ENCODE measurements around the gene ESYT3. TPM values are rescaled to one million over a fixed set of nuclear protein-coding genes. Genes with fewer than 3 reads are reported as not detected.

ESYT3 gene
- total RNA-seq, 2 experiments from 2014 or later, result not detected

DNA sequence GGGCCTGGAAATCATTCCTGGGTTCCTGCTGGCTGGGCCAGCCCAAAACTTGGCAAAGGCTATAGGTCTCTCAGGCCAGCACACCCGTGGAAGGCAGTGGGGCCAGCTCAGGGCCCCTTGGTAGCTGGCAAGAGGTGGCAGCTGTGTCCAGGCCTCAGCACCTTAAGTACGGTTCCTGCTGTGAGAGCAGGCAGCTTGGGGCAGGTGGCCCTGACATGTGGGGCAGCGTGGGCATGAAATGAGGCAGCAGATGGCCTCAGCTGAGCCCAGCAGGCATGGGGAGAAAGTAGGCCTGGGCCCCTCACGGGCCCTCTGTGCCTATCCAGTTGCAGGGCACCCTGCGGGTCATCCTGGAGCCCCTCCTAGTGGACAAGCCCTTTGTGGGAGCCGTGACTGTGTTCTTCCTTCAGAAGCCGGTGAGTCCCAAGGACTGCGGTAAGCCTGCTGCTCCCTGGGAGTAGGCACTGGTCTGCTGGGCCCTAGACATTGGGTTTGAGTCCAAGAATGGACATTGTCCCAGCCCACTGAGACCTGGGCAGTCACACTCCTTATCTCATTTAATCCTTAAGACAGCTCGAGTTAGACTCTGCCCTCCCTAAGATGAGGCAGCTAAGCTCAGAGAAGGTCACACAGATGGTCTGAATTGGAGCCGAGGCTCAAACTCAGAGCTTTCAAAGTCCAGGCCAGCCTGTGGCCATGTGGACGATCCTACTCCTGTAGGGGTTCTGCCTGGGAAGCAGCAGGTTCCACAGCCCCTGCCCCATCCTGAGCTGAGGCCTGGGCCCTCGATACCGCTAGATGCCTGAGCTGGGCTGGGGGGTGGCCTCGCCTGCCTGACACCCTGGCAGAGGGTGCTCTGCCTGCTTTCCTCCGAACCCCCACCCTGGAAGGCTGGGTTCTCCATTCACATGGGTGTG is 25.5 kb downstream of the ESYT3 start:
- TF ChIP-seq, protein P1, sequence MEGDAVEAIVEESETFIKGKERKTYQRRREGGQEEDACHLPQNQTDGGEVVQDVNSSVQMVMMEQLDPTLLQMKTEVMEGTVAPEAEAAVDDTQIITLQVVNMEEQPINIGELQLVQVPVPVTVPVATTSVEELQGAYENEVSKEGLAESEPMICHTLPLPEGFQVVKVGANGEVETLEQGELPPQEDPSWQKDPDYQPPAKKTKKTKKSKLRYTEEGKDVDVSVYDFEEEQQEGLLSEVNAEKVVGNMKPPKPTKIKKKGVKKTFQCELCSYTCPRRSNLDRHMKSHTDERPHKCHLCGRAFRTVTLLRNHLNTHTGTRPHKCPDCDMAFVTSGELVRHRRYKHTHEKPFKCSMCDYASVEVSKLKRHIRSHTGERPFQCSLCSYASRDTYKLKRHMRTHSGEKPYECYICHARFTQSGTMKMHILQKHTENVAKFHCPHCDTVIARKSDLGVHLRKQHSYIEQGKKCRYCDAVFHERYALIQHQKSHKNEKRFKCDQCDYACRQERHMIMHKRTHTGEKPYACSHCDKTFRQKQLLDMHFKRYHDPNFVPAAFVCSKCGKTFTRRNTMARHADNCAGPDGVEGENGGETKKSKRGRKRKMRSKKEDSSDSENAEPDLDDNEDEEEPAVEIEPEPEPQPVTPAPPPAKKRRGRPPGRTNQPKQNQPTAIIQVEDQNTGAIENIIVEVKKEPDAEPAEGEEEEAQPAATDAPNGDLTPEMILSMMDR (conservative IDR thresholded peaks at IDR 0.05; ENCODE audit: low read length), result no peak
- TF ChIP-seq EZH2phosphoT487 (IDR thresholded peaks at IDR 0.05; ENCODE audit: borderline replicate concordance, low read depth, low read length), result no peak
- BruUV-seq (replicated peaks), result no TSS peak
- intact Hi-C loops (cut with micrococcal nuclease; ENCODE audit: unreplicated experiment), result no loop called here
- no peak overlapping the region for H2AFZ ChIP-seq (ENCODE audit: low read length)
- H3K27ac ChIP-seq (ENCODE audit: low read depth, low read length, poor library complexity, severe bottlenecking), result no peak overlapping the region
- no peaks in the 10 kb centered on the region for H3K36me3 ChIP-seq (ENCODE audit: insufficient read depth, low read length)
- ChIA-PET CTCF (ENCODE audit: unreplicated experiment) (no interaction called here), POLR2A (interaction anchor here (0.8 kb wide), 1 partner anchor 533 kb away, joined by 3 read pairs; no protein-coding TSS in a partner anchor)
- no peaks in the 10 kb centered on the region for H4K20me1 ChIP-seq (ENCODE audit: insufficient read depth, low read length)
- no peaks in the 10 kb centered on the region for H3K79me2 ChIP-seq (ENCODE audit: insufficient read depth, low read depth, low read length)
- no peak overlapping the region for H3K4me3 ChIP-seq (ENCODE audit: low read depth, low read length, poor library complexity, severe bottlenecking)
- H3K4me1 ChIP-seq (ENCODE audit: insufficient read depth, low read length, poor library complexity, severe bottlenecking), result no peaks in the 10 kb centered on the region
- H3K9me3 ChIP-seq (ENCODE audit: low read length), result no peaks in the 10 kb centered on the region
- H3K4me2 ChIP-seq (ENCODE audit: low read length), result no peak overlapping the region
- DNase-seq (ENCODE audit: low spot score), result no peak
- H3K9me2 ChIP-seq (ENCODE audit: insufficient read depth, low read length), result no peaks in the 10 kb centered on the region

DNA sequence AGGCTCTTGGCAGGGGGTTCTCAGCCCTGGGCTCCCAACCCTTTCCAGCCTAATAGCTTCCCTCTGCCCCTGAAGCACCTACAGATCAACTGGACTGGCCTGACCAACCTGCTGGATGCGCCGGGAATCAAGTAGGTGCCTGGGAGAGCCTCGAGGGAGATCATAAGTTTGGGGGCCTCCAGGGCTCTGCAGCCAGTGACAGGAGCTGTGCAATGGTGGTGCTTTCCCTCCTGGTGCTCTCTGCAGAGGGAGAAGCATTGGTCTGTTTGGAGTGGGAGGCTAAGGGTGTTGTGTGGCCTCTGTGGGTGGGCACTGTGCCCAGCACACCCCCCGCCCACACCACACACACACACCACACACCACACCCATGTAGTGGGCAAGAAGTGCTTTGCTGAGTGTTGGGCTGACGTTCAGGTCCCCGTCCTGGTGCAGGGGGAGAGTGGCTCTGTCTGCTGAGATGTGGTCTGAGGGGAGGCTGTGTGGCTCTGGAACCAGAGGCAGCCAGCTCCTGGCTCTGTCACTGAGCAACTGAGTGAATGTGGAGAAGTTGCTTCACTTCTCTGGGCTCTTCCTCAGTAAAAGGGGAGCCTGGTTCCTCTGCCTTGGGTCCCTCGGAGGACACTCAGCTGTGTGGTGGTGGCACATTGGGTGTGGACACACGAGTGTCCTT is 26.3 kb downstream of the ESYT3 start:
- H2AFZ ChIP-seq (ENCODE audit: low read length), result no peak overlapping the region
- no peaks in the 10 kb centered on the region for H3K4me1 ChIP-seq (ENCODE audit: insufficient read depth, low read length, poor library complexity, severe bottlenecking)
- H4K20me1 ChIP-seq (ENCODE audit: insufficient read depth, low read length), result no peaks in the 10 kb centered on the region
- no peaks in the 10 kb centered on the region for H3K79me2 ChIP-seq (ENCODE audit: insufficient read depth, low read depth, low read length)
- DNase-seq (ENCODE audit: low spot score), result no peak
- intact Hi-C loops (cut with micrococcal nuclease; ENCODE audit: unreplicated experiment), result no loop called here
- H3K9me2 ChIP-seq (ENCODE audit: insufficient read depth, low read length), result no peaks in the 10 kb centered on the region
- no TSS peak for BruUV-seq (replicated peaks)
- no peak overlapping the region for H3K4me2 ChIP-seq (ENCODE audit: low read length)
- no peaks in the 10 kb centered on the region for H3K9me3 ChIP-seq (ENCODE audit: low read length)
- TF ChIP-seq, protein P1 (conservative IDR thresholded peaks at IDR 0.05; ENCODE audit: low read length), result no peak
- TF ChIP-seq EZH2phosphoT487 (IDR thresholded peaks at IDR 0.05; ENCODE audit: borderline replicate concordance, low read depth, low read length), result no peak
- CTCF ChIA-PET (ENCODE audit: unreplicated experiment), result no interaction called here
- no peak overlapping the region for H3K27ac ChIP-seq (ENCODE audit: low read depth, low read length, poor library complexity, severe bottlenecking)
- H3K4me3 ChIP-seq (ENCODE audit: low read depth, low read length, poor library complexity, severe bottlenecking), result no peak overlapping the region
- POLR2A ChIA-PET, result no interaction called here
- H3K36me3 ChIP-seq (ENCODE audit: insufficient read depth, low read length), result no peaks in the 10 kb centered on the region

GRCh38 chr3:138461246-138461645 is 26.8 kb downstream of the ESYT3 start:
- DNase-seq (ENCODE audit: low spot score), result no peak
- no peak overlapping the region for H3K27ac ChIP-seq (ENCODE audit: low read depth, low read length, poor library complexity, severe bottlenecking)
- BruUV-seq (replicated peaks), result no TSS peak
- no peaks in the 10 kb centered on the region for H3K9me3 ChIP-seq (ENCODE audit: low read length)
- H3K9me2 ChIP-seq (ENCODE audit: insufficient read depth, low read length), result no peaks in the 10 kb centered on the region
- no peaks in the 10 kb centered on the region for H3K4me1 ChIP-seq (ENCODE audit: insufficient read depth, low read length, poor library complexity, severe bottlenecking)
- TF ChIP-seq EZH2phosphoT487 (IDR thresholded peaks at IDR 0.05; ENCODE audit: borderline replicate concordance, low read depth, low read length), result no peak
- TF ChIP-seq, protein P1 (conservative IDR thresholded peaks at IDR 0.05; ENCODE audit: low read length), result no peak
- ChIA-PET POLR2A (no interaction called here), CTCF (ENCODE audit: unreplicated experiment) (no interaction called here)
- no peaks in the 10 kb centered on the region for H3K36me3 ChIP-seq (ENCODE audit: insufficient read depth, low read length)
- no peak overlapping the region for H3K4me3 ChIP-seq (ENCODE audit: low read depth, low read length, poor library complexity, severe bottlenecking)
- no peaks in the 10 kb centered on the region for H4K20me1 ChIP-seq (ENCODE audit: insufficient read depth, low read length)
- H3K79me2 ChIP-seq (ENCODE audit: insufficient read depth, low read depth, low read length), result no peaks in the 10 kb centered on the region
- H2AFZ ChIP-seq (ENCODE audit: low read length), result no peak overlapping the region
- no peak overlapping the region for H3K4me2 ChIP-seq (ENCODE audit: low read length)
- intact Hi-C loops (cut with micrococcal nuclease; ENCODE audit: unreplicated experiment), result no loop called here

All from OCI-LY7 (cell line).